ENCODE measurements around the gene POU2AF3. TPM values are rescaled to one million over a fixed set of nuclear protein-coding genes. Genes with fewer than 3 reads are reported as not detected.

POU2AF3 gene
- total RNA-seq, 1 donor from 2014 or later = 15.9 TPM

- no peak for DNase-seq (ENCODE audit: low spot score)
Observed at GRCh38 chr11:111352935-111353710, 54.8 kb downstream of the POU2AF3 start.

GRCh38 chr11:111353776-111354600, 55.6 kb downstream of the POU2AF3 start:
- no peak for DNase-seq (ENCODE audit: low spot score)

- no peak for DNase-seq (ENCODE audit: low spot score)
Observed at GRCh38 chr11:111354601-111354891, 56.2 kb downstream of the POU2AF3 start.

- DNase-seq (ENCODE audit: low spot score) = no peak
Observed at GRCh38 chr11:111355101-111355500, 56.8 kb downstream of the POU2AF3 start.

GRCh38 chr11:111355956-111356659, 57.8 kb downstream of the POU2AF3 start:
- no peak for DNase-seq (ENCODE audit: low spot score)

GRCh38 chr11:111356660-111357048, 58.3 kb downstream of the POU2AF3 start:
- no peak for DNase-seq (ENCODE audit: low spot score)

- no peak for DNase-seq (ENCODE audit: low spot score)
Observed at GRCh38 chr11:111357150-111358037, 59.0 kb downstream of the POU2AF3 start.

Other genes starting within 250 kb of the POU2AF3 start
- gene POU2AF2, start 52.8 kb upstream of the POU2AF3 start, total RNA-seq = 1.2 TPM
- gene POU2AF1, start 80.7 kb downstream of the POU2AF3 start, total RNA-seq = 21.7 TPM
- gene BTG4, start 213.8 kb downstream of the POU2AF3 start, total RNA-seq = not detected
- not detected for gene HOATZ, start 216.2 kb downstream of the POU2AF3 start, total RNA-seq
- gene LAYN, start 242.2 kb downstream of the POU2AF3 start, total RNA-seq = 8.6 TPM